Keratinocyte (primary cell): Measurements from ENCODE around the gene CHAF1A. TPM values are rescaled to one million over a fixed set of nuclear protein-coding genes. Genes with fewer than 3 reads are reported as not detected.
A peak's percentile ranks its signal among the peaks of the same experiment; 100 is the strongest.

Experiments used
- DNase-seq: peaks from one replicate; pipeline ENCODE4 v3.0.0-alpha.2; 2011; ENCODE audit warnings: low read depth, missing footprints, low spot score
- FAIRE-seq: peaks from 2 replicates; lab custom pipeline; 2011; peaks lifted over from hg19 to GRCh38; lab: Jason Lieb, UNC
- H2AFZ ChIP-seq: 2 replicates; pipeline ENCODE4 v1.6.0; 2012; ENCODE audit warnings: low read length, control low read depth, inconsistent platforms; ENCODE audit not compliant: control insufficient read depth
- H3K27ac ChIP-seq: 2 replicates; pipeline ENCODE4 v1.5.1; 2011; ENCODE audit warnings: low read length; ENCODE audit not compliant: control insufficient read depth, insufficient read depth
- H3K27me3 ChIP-seq: 3 replicates; pipeline ENCODE4 v1.6.0; 2011; ENCODE audit warnings: low read length; ENCODE audit not compliant: control insufficient read depth, insufficient read depth; ENCODE audit errors: extremely low read depth
- H3K36me3 ChIP-seq, 2 experiments: 2 replicates in 1 of 2; 3 replicates in 1 of 2; pipeline ENCODE4 v1.5.1; 2011; ENCODE audit warnings: low read length in 2 of 2, mild to moderate bottlenecking in 1 of 2; ENCODE audit not compliant: control insufficient read depth in 2 of 2, insufficient read depth in 2 of 2; ENCODE audit errors: extremely low read depth in 1 of 2
- H3K4me1 ChIP-seq: 3 replicates; pipeline ENCODE4 v1.5.1; 2011; ENCODE audit warnings: low read length; ENCODE audit not compliant: control insufficient read depth, insufficient read depth; ENCODE audit errors: extremely low read depth
- H3K4me2 ChIP-seq: 3 replicates; pipeline ENCODE4 v1.6.0; 2011; ENCODE audit warnings: low read depth, low read length; ENCODE audit not compliant: control insufficient read depth, insufficient read depth; ENCODE audit errors: extremely low read depth
- H3K4me3 ChIP-seq, 3 experiments: fragments of 200-600 bp in 1 of 3; sonication (generic) in 1 of 3; 2 replicates in 2 of 3; 3 replicates in 1 of 3; pipeline ENCODE4 v1.5.1; 2011 to 2016; ENCODE audit warnings: low read length in 3 of 3, mild to moderate bottlenecking in 3 of 3, control low read depth in 2 of 3, inconsistent platforms in 1 of 3, low read depth in 1 of 3, mixed read lengths in 1 of 3, mixed run types in 1 of 3, moderate library complexity in 1 of 3; ENCODE audit not compliant: control insufficient read depth in 2 of 3, insufficient read depth in 2 of 3; ENCODE audit errors: extremely low read depth in 1 of 3
- H3K79me2 ChIP-seq: 2 replicates; pipeline ENCODE4 v1.6.0; 2012; ENCODE audit warnings: low read length; ENCODE audit not compliant: control insufficient read depth, insufficient read depth
- H3K9ac ChIP-seq: 3 replicates; pipeline ENCODE4 v1.6.0; 2011; ENCODE audit warnings: low read length; ENCODE audit not compliant: control insufficient read depth, insufficient read depth; ENCODE audit errors: extremely low read depth
- H3K9me1 ChIP-seq: 3 replicates; pipeline ENCODE4 v1.6.0; 2011; ENCODE audit warnings: low read length; ENCODE audit not compliant: control insufficient read depth, insufficient read depth; ENCODE audit errors: extremely low read depth
- H3K9me3 ChIP-seq: 2 replicates; pipeline ENCODE4 v1.5.1; 2012; ENCODE audit warnings: low read depth, low read length; ENCODE audit not compliant: control insufficient read depth
- H4K20me1 ChIP-seq: 3 replicates; pipeline ENCODE4 v1.6.0; 2011; ENCODE audit warnings: low read length; ENCODE audit not compliant: control insufficient read depth, insufficient read depth; ENCODE audit errors: extremely low read depth
- CTCF ChIP-seq, 3 experiments: IDR thresholded peaks in 1 of 3; conservative IDR thresholded peaks in 1 of 3; optimal IDR thresholded peaks in 1 of 3; 2 replicates in 2 of 3; 3 replicates in 1 of 3; pipeline versions ENCODE3 to v1.5.1; 2011; ENCODE audit warnings: low read length in 3 of 3, mild to moderate bottlenecking in 3 of 3, moderate library complexity in 2 of 3, control low read depth in 1 of 3, inconsistent platforms in 1 of 3; ENCODE audit not compliant: insufficient read depth in 2 of 3; ENCODE audit errors: extremely low read depth in 1 of 3
- EZH2 ChIP-seq: IDR thresholded peaks from one replicate; pipeline ENCODE4 v1.6.1; 2012; ENCODE audit warnings: inconsistent platforms, mild to moderate bottlenecking, low read length, moderate library complexity
- dilution Hi-C: fragments of 300-500 bp; cut with MboI; formaldehyde crosslinking; loops from one replicate; pipeline ENCODE4 v1.7.0; 2020; ENCODE audit warnings: low sequenced_read_pairs; ENCODE audit not compliant: extremely low pct_ligation_motif_present
- polyA plus RNA-seq, 5 experiments: library from polyadenylated mRNA; depleted of rRNA in 3 of 5; stranded (reverse) in 3 of 5; stranded (forward) in 1 of 5; unstranded in 1 of 5; fragments of >200 nt; gene quantifications; 1 replicate in 1 of 5; 2 replicates in 3 of 5; 3 replicates in 1 of 5; pipeline versions ENCODE4 v1.2.1 to v1.2.3, GENCODE V29; 2011 to 2012; ENCODE audit warnings: missing spikeins in 2 of 5, low read depth in 1 of 5, low replicate concordance in 1 of 5

Gene CHAF1A
- polyA plus RNA-seq, 1 donor (not counting 4 experiments of a cell fraction or from before 2014, with no cell fraction given) = 10.6 TPM

- DNase-seq = no peak
- no peaks in the 10 kb centered on the region for H4K20me1 ChIP-seq
- H3K9me1 ChIP-seq = no peaks in the 10 kb centered on the region
- TF ChIP-seq CTCF (optimal IDR thresholded peaks at IDR 0.05 in 1 of 3, IDR thresholded peaks at IDR 0.05 in 1 of 3, conservative IDR thresholded peaks at IDR 0.05 in 1 of 3; ENCODE audit: extremely low read depth in 1 of 3, insufficient read depth in 2 of 3, low read length in 3 of 3) (no peak), EZH2 (no peak)
- peak overlapping the region in 1 of 3 experiments; percentile 88 for H3K4me3 ChIP-seq
- dilution Hi-C loops = no loop called here
- no peak for FAIRE-seq
- H3K4me2 ChIP-seq = peak overlapping the region; percentile 50
- H3K36me3 ChIP-seq = peaks cover 4 to 15% of the 10 kb centered on the region in 2 experiments
- H3K27ac ChIP-seq = no peak overlapping the region
- peaks cover 8% of the 10 kb centered on the region for H3K4me1 ChIP-seq
- no peak overlapping the region for H2AFZ ChIP-seq
- peaks cover 27% of the 10 kb centered on the region for H3K79me2 ChIP-seq
- H3K9ac ChIP-seq = peak overlapping the region; percentile 29
- no peaks in the 10 kb centered on the region for H3K27me3 ChIP-seq
- no peaks in the 10 kb centered on the region for H3K9me3 ChIP-seq
Measured at GRCh38 chr19:4473763-4474513, 71.5 kb downstream of the CHAF1A start.

- Histone ChIP-seq H3K9ac (peak overlapping the region; percentile 3), H3K27me3 (no peaks in the 10 kb centered on the region), H3K4me3 (no peak overlapping the region), H3K4me1 (peaks cover 8% of the 10 kb centered on the region), H4K20me1 (no peaks in the 10 kb centered on the region), H2AFZ (no peak overlapping the region), H3K9me3 (no peaks in the 10 kb centered on the region), H3K9me1 (no peaks in the 10 kb centered on the region), H3K4me2 (peak overlapping the region; percentile 44), H3K36me3 (peaks cover 4 to 15% of the 10 kb centered on the region in 2 experiments), H3K79me2 (peaks cover 27% of the 10 kb centered on the region), H3K27ac (no peak overlapping the region)
- dilution Hi-C loops = no loop called here
- no peak for FAIRE-seq
- TF ChIP-seq EZH2 (no peak), CTCF (optimal IDR thresholded peaks at IDR 0.05 in 1 of 3, IDR thresholded peaks at IDR 0.05 in 1 of 3, conservative IDR thresholded peaks at IDR 0.05 in 1 of 3; ENCODE audit: extremely low read depth in 1 of 3, insufficient read depth in 2 of 3, low read length in 3 of 3) (no peak)
- no peak for DNase-seq
Measured at GRCh38 chr19:4474514-4475022, 72.1 kb downstream of the CHAF1A start.
